ENCODE measurements around the gene IRF2. TPM values are rescaled to one million over a fixed set of nuclear protein-coding genes. Genes with fewer than 3 reads are reported as not detected.

Gene IRF2
- total RNA-seq, 2 experiments from 2014 or later: 59.7 to 65.3 TPM

GRCh38 chr4:184500748-184501589 is 26.6 kb upstream of the IRF2 start:
- no peaks in the 10 kb centered on the region for H3K27me3 Mint-ChIP-seq (ENCODE audit: low read depth)
- no peak for DNase-seq
- no peak overlapping the region for H3K27ac Mint-ChIP-seq
- H3K4me1 Mint-ChIP-seq (ENCODE audit: low read depth): peaks cover 20% of the 10 kb centered on the region
- POLR2A ChIA-PET: interaction anchor here (0.7 to 6.0 kb wide), 3 partner anchors 9 to 26 kb away, joined by 3 to 28 read pairs (median 5); no protein-coding TSS in a partner anchor
- H3K36me3 Mint-ChIP-seq (ENCODE audit: low read depth): no peaks in the 10 kb centered on the region
- H3K4me3 Mint-ChIP-seq: no peak overlapping the region
- CTCF ChIA-PET: interaction anchor here (1.0 to 4.5 kb wide), 3 partner anchors 9 to 13 kb away, joined by 3 to 23 read pairs (median 4); no protein-coding TSS in a partner anchor
- no peak for ATAC-seq
- peaks cover 10% of the 10 kb centered on the region for H3K9me3 Mint-ChIP-seq (ENCODE audit: insufficient read depth)

DNA sequence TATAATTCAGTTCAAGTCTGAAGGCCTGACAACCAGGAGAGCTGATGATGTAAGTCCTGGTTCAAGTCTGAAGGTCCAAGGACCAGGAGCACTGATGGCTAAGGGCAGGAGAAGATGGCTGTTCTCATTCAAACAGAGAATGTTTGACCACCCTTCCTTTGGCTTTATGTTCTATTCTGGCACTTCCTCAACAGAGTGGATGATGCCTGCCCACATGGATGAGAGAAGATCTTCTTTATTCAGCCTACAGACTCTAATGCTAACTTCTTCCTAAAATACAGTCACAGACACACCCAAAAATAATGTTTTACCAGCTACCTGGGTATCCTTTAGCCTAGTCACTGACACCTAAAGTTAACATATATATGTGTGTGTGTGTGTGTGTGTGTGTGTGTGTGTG is 25.6 kb upstream of the IRF2 start:
- no peak overlapping the region for H3K27ac Mint-ChIP-seq
- H3K4me1 Mint-ChIP-seq (ENCODE audit: low read depth): peaks cover 17% of the 10 kb centered on the region
- H3K9me3 Mint-ChIP-seq (ENCODE audit: insufficient read depth): peaks cover 10% of the 10 kb centered on the region
- DNase-seq (no peak), ATAC-seq (no peak)
- H3K36me3 Mint-ChIP-seq (ENCODE audit: low read depth): no peaks in the 10 kb centered on the region
- POLR2A ChIA-PET: interaction anchor here (0.6 kb wide), 1 partner anchor 15 kb away, joined by 3 read pairs; no protein-coding TSS in a partner anchor
- no peaks in the 10 kb centered on the region for H3K27me3 Mint-ChIP-seq (ENCODE audit: low read depth)
- H3K4me3 Mint-ChIP-seq: no peak overlapping the region
- CTCF ChIA-PET: interaction anchor here (4.5 kb wide), 1 partner anchor 14 kb away, joined by 23 read pairs; no protein-coding TSS in a partner anchor

DNA sequence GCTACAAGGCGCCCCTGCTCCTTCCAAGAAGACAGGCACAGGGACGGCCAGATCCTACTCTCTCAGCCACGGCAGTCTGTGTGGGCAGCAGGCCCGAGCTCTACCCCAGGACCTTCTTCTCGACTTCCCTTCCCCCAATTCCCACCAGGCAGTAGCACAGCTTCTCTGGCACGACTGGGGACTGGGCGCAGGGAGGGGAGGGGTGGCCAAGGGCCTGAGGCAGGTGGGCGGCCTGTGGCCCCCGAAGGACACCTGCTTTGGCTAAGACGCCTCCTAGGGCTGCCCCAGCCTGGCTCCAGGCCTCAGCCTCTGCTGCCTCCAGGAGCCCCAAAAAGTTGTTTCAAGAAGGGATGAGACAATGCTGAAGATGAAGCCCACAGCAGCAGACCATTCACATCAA is 24.2 kb upstream of the IRF2 start:
- H3K4me1 Mint-ChIP-seq (ENCODE audit: low read depth): peaks cover 3% of the 10 kb centered on the region
- no peak overlapping the region for H3K4me3 Mint-ChIP-seq
- peaks cover 10% of the 10 kb centered on the region for H3K9me3 Mint-ChIP-seq (ENCODE audit: insufficient read depth)
- ChIA-PET POLR2A (interaction anchor here (0.6 to 0.8 kb wide), 2 partner anchors 15 to 16 kb away, joined by 3 to 4 read pairs; no protein-coding TSS in a partner anchor), CTCF (no interaction called here)
- H3K27me3 Mint-ChIP-seq (ENCODE audit: low read depth): no peaks in the 10 kb centered on the region
- no peak for ATAC-seq
- no peak for DNase-seq
- no peak overlapping the region for H3K27ac Mint-ChIP-seq
- no peaks in the 10 kb centered on the region for H3K36me3 Mint-ChIP-seq (ENCODE audit: low read depth)

- DNase-seq (no peak), ATAC-seq (no peak)
- Mint-ChIP-seq H3K36me3 (ENCODE audit: low read depth) (peaks cover 3% of the 10 kb centered on the region), H3K9me3 (ENCODE audit: insufficient read depth) (no peaks in the 10 kb centered on the region), H3K4me3 (no peak overlapping the region), H3K27ac (peak overlapping the region; percentile 22), H3K27me3 (ENCODE audit: low read depth) (no peaks in the 10 kb centered on the region), H3K4me1 (ENCODE audit: low read depth) (peaks cover 2% of the 10 kb centered on the region)
- ChIA-PET CTCF (interaction anchor here (0.8 kb wide), 1 partner anchor 17 kb away, joined by 3 read pairs; no protein-coding TSS in a partner anchor), POLR2A (interaction anchor here (0.7 kb wide), 1 partner anchor 10 kb away, joined by 3 read pairs; no protein-coding TSS in a partner anchor)
Measured at GRCh38 chr4:184489771-184490170, 15.4 kb upstream of the IRF2 start.

GRCh38 chr4:184487503-184487902 is 13.2 kb upstream of the IRF2 start:
- no peak for ATAC-seq
- H3K36me3 Mint-ChIP-seq (ENCODE audit: low read depth): peaks cover 14% of the 10 kb centered on the region
- no peaks in the 10 kb centered on the region for H3K27me3 Mint-ChIP-seq (ENCODE audit: low read depth)
- no peak overlapping the region for H3K27ac Mint-ChIP-seq
- POLR2A ChIA-PET: no interaction called here
- H3K4me1 Mint-ChIP-seq (ENCODE audit: low read depth): peaks cover 9% of the 10 kb centered on the region
- no peak for DNase-seq
- CTCF ChIA-PET: interaction anchor here (1.2 to 1.3 kb wide), 2 partner anchors 15 to 223 kb away, joined by 3 read pairs; no protein-coding TSS in a partner anchor
- H3K4me3 Mint-ChIP-seq: no peak overlapping the region
- H3K9me3 Mint-ChIP-seq (ENCODE audit: insufficient read depth): no peaks in the 10 kb centered on the region

GRCh38 chr4:184485279-184485678 is 10.9 kb upstream of the IRF2 start:
- H3K4me1 Mint-ChIP-seq (ENCODE audit: low read depth): peaks cover 9% of the 10 kb centered on the region
- no peak overlapping the region for H3K27ac Mint-ChIP-seq
- no peak for ATAC-seq
- ChIA-PET CTCF (no interaction called here), POLR2A (no interaction called here)
- DNase-seq: no peak
- H3K4me3 Mint-ChIP-seq: no peak overlapping the region
- H3K9me3 Mint-ChIP-seq (ENCODE audit: insufficient read depth): no peaks in the 10 kb centered on the region
- no peaks in the 10 kb centered on the region for H3K27me3 Mint-ChIP-seq (ENCODE audit: low read depth)
- H3K36me3 Mint-ChIP-seq (ENCODE audit: low read depth): peaks cover 16% of the 10 kb centered on the region

GRCh38 chr4:184481544-184481943 is 7.2 kb upstream of the IRF2 start:
- ATAC-seq (no peak), DNase-seq (no peak)
- Mint-ChIP-seq H3K27me3 (ENCODE audit: low read depth) (no peaks in the 10 kb centered on the region), H3K36me3 (ENCODE audit: low read depth) (peaks cover 36% of the 10 kb centered on the region), H3K4me3 (no peak overlapping the region), H3K9me3 (ENCODE audit: insufficient read depth) (no peaks in the 10 kb centered on the region), H3K27ac (no peak overlapping the region), H3K4me1 (ENCODE audit: low read depth) (peaks cover 37% of the 10 kb centered on the region)
- ChIA-PET POLR2A (interaction anchor here (0.7 kb wide), 1 partner anchor 55 kb away, joined by 4 read pairs; no protein-coding TSS in a partner anchor), CTCF (no interaction called here)

DNA sequence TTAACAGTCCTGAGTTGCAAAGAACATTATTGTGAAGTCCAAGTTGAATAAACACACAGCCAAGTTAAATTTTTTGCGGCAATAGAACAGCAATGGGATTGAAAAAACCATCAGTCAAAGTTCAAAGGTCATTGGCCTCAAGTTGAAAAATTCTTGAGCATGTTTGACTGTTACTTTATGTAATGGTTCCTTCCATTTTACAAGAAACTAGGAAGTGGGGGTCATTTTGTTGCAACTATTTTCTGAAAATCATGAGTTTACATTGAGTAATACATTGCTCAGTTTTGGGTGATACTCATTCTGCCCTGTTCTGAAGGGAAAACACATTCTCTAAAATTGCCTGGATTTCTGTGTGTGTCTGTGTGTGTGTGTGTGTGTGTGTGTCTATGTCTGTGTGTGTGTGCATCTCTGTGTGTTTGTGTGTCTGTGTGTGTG is 5.2 kb upstream of the IRF2 start:
- no peak overlapping the region for H3K4me3 Mint-ChIP-seq
- DNase-seq (no peak), ATAC-seq (no peak)
- no peak overlapping the region for H3K27ac Mint-ChIP-seq
- H3K27me3 Mint-ChIP-seq (ENCODE audit: low read depth): no peaks in the 10 kb centered on the region
- ChIA-PET CTCF (interaction anchor here (0.9 kb wide), 1 partner anchor 215 kb away, joined by 3 read pairs; no protein-coding TSS in a partner anchor), POLR2A (interaction anchor here (0.5 to 1.0 kb wide), 2 partner anchors 10 to 25 kb away, joined by 3 read pairs; no protein-coding TSS in a partner anchor)
- H3K9me3 Mint-ChIP-seq (ENCODE audit: insufficient read depth): no peaks in the 10 kb centered on the region
- H3K4me1 Mint-ChIP-seq (ENCODE audit: low read depth): peaks cover 46% of the 10 kb centered on the region
- H3K36me3 Mint-ChIP-seq (ENCODE audit: low read depth): peaks cover 47% of the 10 kb centered on the region

DNA sequence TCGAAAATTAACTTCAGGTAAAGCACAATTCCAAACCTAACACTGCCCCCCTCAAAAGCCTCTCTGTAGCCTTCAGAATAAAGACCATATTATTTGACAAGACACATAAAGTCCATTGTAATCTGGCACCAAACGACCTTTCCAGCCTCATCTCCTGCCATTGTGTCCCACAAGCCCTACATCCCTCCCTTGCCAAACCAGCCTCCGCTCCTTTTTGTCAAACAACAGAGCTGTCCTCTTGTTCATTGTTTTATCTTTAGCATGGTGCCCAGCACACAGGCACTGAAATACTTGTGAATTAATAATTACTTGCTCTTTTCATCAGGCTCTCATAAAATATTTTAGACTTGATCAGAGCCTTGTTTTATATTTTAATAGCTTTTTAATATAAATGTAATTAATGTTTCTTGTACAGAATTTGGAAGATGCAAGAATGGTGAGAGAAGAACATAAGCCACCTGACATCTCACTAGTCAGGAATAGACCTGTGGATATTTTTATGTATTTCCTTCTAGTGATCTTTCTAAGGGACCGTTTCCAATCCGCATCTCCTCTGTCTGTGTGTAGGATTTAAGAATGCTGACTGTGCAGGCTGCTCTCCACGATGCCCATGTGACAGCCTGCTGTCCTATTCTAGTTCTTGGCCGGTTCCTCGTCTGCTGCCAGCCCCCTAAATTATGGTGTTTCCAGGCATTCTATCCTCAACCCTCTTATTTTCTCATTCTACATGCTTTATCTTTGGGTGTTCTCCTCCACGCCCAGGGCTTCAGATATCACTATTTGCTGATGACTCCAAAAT is 3.0 kb upstream of the IRF2 start:
- CTCF ChIA-PET: interaction anchor here (0.6 to 3.6 kb wide), 3 partner anchors 35 to 213 kb away, joined by 3 to 15 read pairs (median 5); no protein-coding TSS in a partner anchor
- H3K27me3 Mint-ChIP-seq (ENCODE audit: low read depth): no peaks in the 10 kb centered on the region
- H3K4me3 Mint-ChIP-seq: peak overlapping the region; percentile 99
- peak overlapping the region; percentile 80 for H3K27ac Mint-ChIP-seq
- peaks cover 44% of the 10 kb centered on the region for H3K36me3 Mint-ChIP-seq (ENCODE audit: low read depth)
- DNase-seq (no peak), ATAC-seq (no peak)
- POLR2A ChIA-PET: interaction anchor here (0.8 to 3.9 kb wide), 4 partner anchors 57 to 211 kb away, joined by 3 to 129 read pairs (median 30); no protein-coding TSS in a partner anchor
- H3K4me1 Mint-ChIP-seq (ENCODE audit: low read depth): peaks cover 39% of the 10 kb centered on the region
- H3K9me3 Mint-ChIP-seq (ENCODE audit: insufficient read depth): no peaks in the 10 kb centered on the region

- Mint-ChIP-seq H3K27ac (peak overlapping the region; percentile 80), H3K9me3 (ENCODE audit: insufficient read depth) (no peaks in the 10 kb centered on the region), H3K4me1 (ENCODE audit: low read depth) (peaks cover 46% of the 10 kb centered on the region), H3K4me3 (peak overlapping the region; percentile 99), H3K36me3 (ENCODE audit: low read depth) (peaks cover 47% of the 10 kb centered on the region), H3K27me3 (ENCODE audit: low read depth) (no peaks in the 10 kb centered on the region)
- ATAC-seq (no peak), DNase-seq (peak; percentile 52)
- CTCF ChIA-PET: interaction anchor here (0.6 to 3.6 kb wide), 3 partner anchors 35 to 212 kb away, joined by 3 to 15 read pairs (median 5); no protein-coding TSS in a partner anchor
- POLR2A ChIA-PET: interaction anchor here (1.0 to 3.9 kb wide), 4 partner anchors 37 to 210 kb away, joined by 3 to 129 read pairs (median 46); no protein-coding TSS in a partner anchor
Measured at GRCh38 chr4:184476695-184477094, 2.3 kb upstream of the IRF2 start.

GRCh38 chr4:184475498-184475897 is 1.1 kb upstream of the IRF2 start:
- POLR2A ChIA-PET: interaction anchor here (0.6 to 3.9 kb wide), 31 partner anchors 26 to 240 kb away, joined by 3 to 129 read pairs (median 6); partner anchors contain the start of genes CASP3 and PRIMPOL
- CTCF ChIA-PET: interaction anchor here (0.7 to 3.6 kb wide), 5 partner anchors 59 to 211 kb away, joined by 3 to 15 read pairs (median 9); no protein-coding TSS in a partner anchor
- no peaks in the 10 kb centered on the region for H3K27me3 Mint-ChIP-seq (ENCODE audit: low read depth)
- peaks cover 53% of the 10 kb centered on the region for H3K4me1 Mint-ChIP-seq (ENCODE audit: low read depth)
- no peaks in the 10 kb centered on the region for H3K9me3 Mint-ChIP-seq (ENCODE audit: insufficient read depth)
- DNase-seq: no peak
- H3K36me3 Mint-ChIP-seq (ENCODE audit: low read depth): peaks cover 46% of the 10 kb centered on the region
- H3K27ac Mint-ChIP-seq: peak overlapping the region; percentile 99
- no peak for ATAC-seq
- H3K4me3 Mint-ChIP-seq: peak overlapping the region; percentile 99

Data from activated CD8-positive, alpha-beta T cell treated with anti-CD3 and anti-CD28 coated beads, Interleukin-2, amount 10 ng/mL, durations not matched to agents 7 days and 5 days (primary cell).